H1 (cell line): ENCODE results near the gene GLS. TPM values are rescaled to one million over a fixed set of nuclear protein-coding genes. Genes with fewer than 3 reads are reported as not detected.
"Not testable (repeated sequence)": the region's sequence is repeated elsewhere in the genome, so short reads cannot be mapped to it uniquely, and the experiment has no call there.

Experiments used
- CTCF ChIA-PET: fragments of 300-600 bp; sonication (Branson Sonifier 250); formaldehyde crosslinking; loops from one replicate; lab custom pipeline; 2021; ENCODE audit not compliant: partially characterized antibody; lab: Charles Lee
- POLR2A ChIA-PET: fragments of 300-600 bp; sonication (Branson Sonifier 250); formaldehyde crosslinking; loops from one replicate; lab custom pipeline; 2021; ENCODE audit warnings: inconsistent platforms; ENCODE audit not compliant: partially characterized antibody; lab: Charles Lee
- DNase-seq, 2 experiments: peaks; one replicate each; pipeline versions ENCODE4 v3.0.0 to v3.0.0-alpha.2; 2010 to 2022; ENCODE audit warnings: low spot score in 2 of 2, low read depth in 1 of 2, mixed read lengths in 1 of 2
- FAIRE-seq: peaks from 2 replicates; lab custom pipeline; 2011; peaks lifted over from hg19 to GRCh38; lab: Jason Lieb, UNC
- H2AFZ ChIP-seq: 2 replicates; pipeline ENCODE4 v1.8.1; 2012; ENCODE audit warnings: low read length, inconsistent platforms
- H2AK5ac ChIP-seq: 2 replicates; pipeline ENCODE4 v1.6.1; 2013; ENCODE audit warnings: low read depth, low read length
- H2BK120ac ChIP-seq: replicated peaks from 2 replicates; pipeline ENCODE3; 2013; ENCODE audit warnings: low read depth, low read length, inconsistent platforms
- H2BK12ac ChIP-seq: 2 replicates; pipeline ENCODE4 v1.6.1; 2013; ENCODE audit warnings: low read depth, low read length
- H2BK15ac ChIP-seq: 2 replicates; pipeline ENCODE4 v1.6.1; 2013; ENCODE audit warnings: low read length
- H2BK20ac ChIP-seq: 2 replicates; pipeline ENCODE4 v1.6.1; 2013; ENCODE audit warnings: low read length
- H2BK5ac ChIP-seq: 2 replicates; pipeline ENCODE4 v1.6.1; 2013; ENCODE audit warnings: low read depth, low read length
- H3K14ac ChIP-seq: 2 replicates; pipeline ENCODE4 v1.6.1; 2013; ENCODE audit warnings: inconsistent platforms; ENCODE audit not compliant: insufficient read length
- H3K18ac ChIP-seq: 2 replicates; pipeline ENCODE4 v1.6.1; 2013; ENCODE audit warnings: low read length; ENCODE audit errors: extremely low read depth
- H3K23ac ChIP-seq: 2 replicates; pipeline ENCODE4 v1.6.1; 2013; ENCODE audit warnings: inconsistent platforms; ENCODE audit not compliant: insufficient read length
- H3K23me2 ChIP-seq: 2 replicates; pipeline ENCODE4 v1.6.1; 2013; ENCODE audit warnings: low read depth, low read length
- H3K27ac ChIP-seq: 2 replicates; pipeline ENCODE4 v1.6.1; 2011; ENCODE audit warnings: low read depth, low read length, inconsistent platforms
- H3K27me3 ChIP-seq, 4 experiments: replicated peaks in 1 of 4; 1 replicate in 1 of 4; 2 replicates in 3 of 4; pipeline versions ENCODE4 v1.6.1 to v1.8.1; 2011 to 2013; ENCODE audit warnings: low read length in 3 of 4, mild to moderate bottlenecking in 3 of 4, inconsistent platforms in 2 of 4, mixed read lengths in 2 of 4, moderate library complexity in 1 of 4; ENCODE audit not compliant: control insufficient read depth in 3 of 4, insufficient read depth in 3 of 4; ENCODE audit errors: extremely low read depth in 1 of 4
- H3K36me3 ChIP-seq, 4 experiments: 2 replicates each; pipeline versions ENCODE4 v1.6.1 to v1.8.1; 2011 to 2013; ENCODE audit warnings: mild to moderate bottlenecking in 4 of 4, low read length in 3 of 4, moderate library complexity in 2 of 4, control low read depth in 1 of 4, inconsistent platforms in 1 of 4; ENCODE audit not compliant: insufficient read depth in 4 of 4, control insufficient read depth in 2 of 4
- H3K4ac ChIP-seq: replicated peaks from 2 replicates; pipeline ENCODE3; 2013; ENCODE audit warnings: low read length, low read depth, mixed read lengths, inconsistent platforms; ENCODE audit not compliant: insufficient read length
- H3K4me1 ChIP-seq, 4 experiments: replicated peaks in 1 of 4; 1 replicate in 1 of 4; 2 replicates in 3 of 4; pipeline versions ENCODE4 v1.6.1 to v1.8.1; 2011 to 2013; ENCODE audit warnings: low read length in 3 of 4, inconsistent platforms in 2 of 4, mixed read lengths in 1 of 4; ENCODE audit not compliant: insufficient read depth in 4 of 4, control insufficient read depth in 3 of 4
- H3K4me2 ChIP-seq, 2 experiments: 2 replicates each; pipeline versions ENCODE4 v1.6.1 to v1.8.1; 2011 to 2013; ENCODE audit warnings: low read depth in 2 of 2, low read length in 2 of 2, control low read depth in 1 of 2, inconsistent platforms in 1 of 2, mild to moderate bottlenecking in 1 of 2; ENCODE audit not compliant: insufficient read depth in 1 of 2
- H3K4me3 ChIP-seq, 4 experiments: fragments of 200-600, 300-600 bp in 1 of 4; sonication (generic), shearing (Covaris generic), sonication (Bioruptor Twin) in 1 of 4; 2 replicates each; pipeline versions ENCODE4 v1.5.1 to v1.8.1; 2011 to 2016; ENCODE audit warnings: low read length in 4 of 4, low read depth in 3 of 4, control low read depth in 2 of 4, inconsistent platforms in 2 of 4, mild to moderate bottlenecking in 2 of 4, mixed read lengths in 1 of 4, moderate library complexity in 1 of 4; ENCODE audit not compliant: insufficient read depth in 2 of 4; ENCODE audit errors: extremely low read depth in 1 of 4
- H3K56ac ChIP-seq: replicated peaks from 2 replicates; pipeline ENCODE3; 2013; ENCODE audit warnings: low read depth, mild to moderate bottlenecking, mixed read lengths, low read length, inconsistent platforms; ENCODE audit not compliant: insufficient read length
- H3K79me1 ChIP-seq: 2 replicates; pipeline ENCODE4 v1.6.1; 2013; ENCODE audit warnings: low read depth, low read length, control low read depth
- H3K79me2 ChIP-seq, 2 experiments: 2 replicates each; pipeline versions ENCODE4 v1.6.1 to v1.8.1; 2012 to 2013; ENCODE audit warnings: low read length in 2 of 2, mild to moderate bottlenecking in 2 of 2, inconsistent platforms in 1 of 2; ENCODE audit not compliant: insufficient read depth in 2 of 2, control insufficient read depth in 1 of 2
- H3K9ac ChIP-seq, 4 experiments: replicated peaks in 1 of 4; 1 replicate in 1 of 4; 2 replicates in 3 of 4; pipeline versions ENCODE4 v1.6.1 to v1.8.1; 2011 to 2013; ENCODE audit warnings: low read depth in 3 of 4, low read length in 3 of 4, control low read depth in 2 of 4, mild to moderate bottlenecking in 2 of 4, moderate library complexity in 2 of 4, inconsistent platforms in 1 of 4; ENCODE audit errors: extremely low read depth in 1 of 4
- H3K9me3 ChIP-seq, 2 experiments: 2 replicates each; pipeline versions ENCODE4 v1.6.1 to v1.8.1; 2012 to 2013; ENCODE audit warnings: mild to moderate bottlenecking in 2 of 2, moderate library complexity in 2 of 2, control low read depth in 1 of 2, inconsistent platforms in 1 of 2, low read depth in 1 of 2, low read length in 1 of 2, mixed read lengths in 1 of 2; ENCODE audit not compliant: insufficient read depth in 2 of 2
- H4K20me1 ChIP-seq, 2 experiments: replicated peaks in 1 of 2; 2 replicates each; pipeline versions ENCODE3 to v1.8.1; 2011 to 2013; ENCODE audit warnings: inconsistent platforms in 2 of 2, low read length in 2 of 2, mild to moderate bottlenecking in 1 of 2; ENCODE audit not compliant: insufficient read depth in 2 of 2, control insufficient read depth in 1 of 2
- H4K5ac ChIP-seq: 2 replicates; pipeline ENCODE4 v1.6.1; 2013; ENCODE audit warnings: low read length, low read depth, mixed read lengths, inconsistent platforms; ENCODE audit not compliant: insufficient read length
- H4K8ac ChIP-seq: 2 replicates; pipeline ENCODE4 v1.8.0; 2013; ENCODE audit warnings: mild to moderate bottlenecking, moderate library complexity, low read length, inconsistent platforms; ENCODE audit not compliant: insufficient read depth; ENCODE audit errors: extremely low read depth
- H4K91ac ChIP-seq: replicated peaks from 2 replicates; pipeline ENCODE3; 2013; ENCODE audit warnings: low read length, mixed read lengths, inconsistent platforms; ENCODE audit not compliant: insufficient read length
- polyA plus RNA-seq, 7 experiments: library from polyadenylated mRNA; depleted of rRNA in 3 of 7; stranded (reverse) in 5 of 7; unstranded in 2 of 7; fragments of >200 nt in 5 of 7; fragments of 200-250 nt in 2 of 7; gene quantifications; 1 replicate in 5 of 7; 2 replicates in 1 of 7; 4 replicates in 1 of 7; pipeline versions ENCODE4 v1.2.1 to v1.2.3, GENCODE V29; 2011 to 2013; ENCODE audit warnings: missing spikeins in 2 of 7, mixed read lengths in 2 of 7
- total RNA-seq: library from RNA; stranded (reverse); fragmentation: NEBNext Ultra II Directional; extraction: Animal tissue kit (Norgen Biotek cat#: 25700); gene quantifications from 2 replicates; pipeline ENCODE4 v1.2.1, GENCODE V29; 2021

Gene GLS
- total and polyA plus RNA-seq, 2 of the 8 experiments (the other 6 are each of a cell fraction or from before 2014, with no cell fraction given): 15.7 to 89.8 TPM

DNA sequence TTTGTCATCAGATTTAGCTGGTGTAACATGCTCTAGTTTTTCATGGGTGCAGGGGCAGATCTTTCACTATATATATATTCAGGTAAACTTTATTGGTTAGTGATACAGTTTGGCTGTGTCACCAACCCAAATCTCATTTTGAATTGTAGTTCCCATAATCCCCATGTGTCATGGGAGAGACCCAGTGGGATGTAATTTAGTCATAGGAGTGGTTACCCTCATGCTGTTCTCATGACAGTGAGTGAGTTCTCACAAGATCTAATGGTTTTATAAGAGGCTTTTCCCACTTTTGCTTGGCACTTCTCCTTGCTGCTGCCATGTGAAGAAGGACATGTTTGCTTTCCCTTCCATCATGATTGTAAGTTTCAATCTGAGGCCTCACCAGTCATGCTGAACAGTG, 18.5 kb upstream of the GLS start:
- not testable (repeated sequence) for H3K14ac ChIP-seq, H4K5ac ChIP-seq, H2AFZ ChIP-seq, H3K4ac ChIP-seq, H3K56ac ChIP-seq, H3K23me2 ChIP-seq, DNase-seq, FAIRE-seq, H3K4me3 ChIP-seq, H3K27me3 ChIP-seq, H3K9me3 ChIP-seq, H3K4me2 ChIP-seq, H3K23ac ChIP-seq, H4K8ac ChIP-seq, H3K79me1 ChIP-seq, H2BK120ac ChIP-seq, H3K79me2 ChIP-seq, H3K27ac ChIP-seq, H4K91ac ChIP-seq, H2BK15ac ChIP-seq, H3K9ac ChIP-seq, H4K20me1 ChIP-seq, H3K36me3 ChIP-seq, H2AK5ac ChIP-seq
- CTCF ChIA-PET: interaction anchor here (1.3 to 4.2 kb wide), 3 partner anchors 12 to 19 kb away, joined by 3 to 25 read pairs (median 15); no protein-coding TSS in a partner anchor
- Histone ChIP-seq H3K18ac (peak overlapping the region; percentile 28; the same call in 1 of the 2 replicates), H3K4me1 (peaks cover 2 to 14% (median 9%) of the 10 kb centered on the region in 4 experiments; a peak in 6 of 7 replicates), H2BK5ac (peak overlapping the region; percentile 76; the same call in 1 of the 2 replicates), H2BK12ac (peak overlapping the region; percentile 80), H2BK20ac (peak overlapping the region; percentile 82)
- POLR2A ChIA-PET: interaction anchor here (0.6 to 7.1 kb wide), 2 partner anchors 19 to 155 kb away, joined by 4 to 64 read pairs; partner anchors contain the start of gene GLS
